ENCODE data around the gene DCAKD.

DNA sequence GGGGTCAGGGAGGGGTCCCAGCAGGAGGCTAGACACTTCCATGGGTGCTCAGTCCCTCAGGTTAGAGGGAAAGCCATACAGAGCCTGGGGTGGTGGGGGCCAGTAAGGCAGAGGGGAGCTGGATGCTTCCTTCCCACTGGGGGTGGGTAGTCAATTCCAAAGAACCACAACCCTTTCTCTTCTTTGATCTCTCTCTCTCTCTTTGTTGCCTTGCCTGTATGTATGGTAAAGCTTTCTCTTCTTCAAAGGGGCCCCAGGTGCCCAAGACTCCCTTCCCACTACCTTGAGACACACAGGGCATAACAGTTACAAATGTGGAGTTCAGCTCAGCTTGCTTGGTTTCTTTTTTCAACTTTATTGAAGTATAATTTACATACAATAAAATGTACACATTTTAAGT is 52.8 kb downstream of the DCAKD start:
- TF ChIP-seq FOXK2 (IDR thresholded peaks at IDR 0.05) (no peak), TARDBP (IDR thresholded peaks at IDR 0.05) (no peak), FOXA1 (IDR thresholded peaks at IDR 0.05) (no peak), BHLHE40 (IDR thresholded peaks at IDR 0.05; ENCODE audit: borderline replicate concordance) (no peak), FOXM1 (IDR thresholded peaks at IDR 0.05; ENCODE audit: borderline replicate concordance) (no peak), SP1 (IDR thresholded peaks at IDR 0.05) (no peak)

All from HEK293T (cell line).